IPS-NIHi7 (cell line): ENCODE results near the gene MBP.

Experiments used
- DNase-seq: peaks from one replicate; pipeline ENCODE4 v3.0.0; 2012; ENCODE audit warnings: mixed read lengths; ENCODE audit errors: extremely low spot score

The MBP gene

GRCh38 chr18:77047803-77048419 lies 84.7 kb downstream of the MBP start:
- no peak for DNase-seq

- no peak for DNase-seq
Measured at GRCh38 chr18:77046994-77047393, 85.6 kb downstream of the MBP start.

- no peak for DNase-seq
Measured at GRCh38 chr18:77046409-77046808, 86.2 kb downstream of the MBP start.

- no peak for DNase-seq
Measured at GRCh38 chr18:77045677-77046076, 86.9 kb downstream of the MBP start.

- DNase-seq, result no peak
Measured at GRCh38 chr18:77044866-77045664, 87.5 kb downstream of the MBP start.

GRCh38 chr18:77043541-77044280 lies 88.9 kb downstream of the MBP start:
- DNase-seq, result no peak

- DNase-seq, result no peak
Measured at GRCh38 chr18:77042583-77042982, 90.0 kb downstream of the MBP start.

GRCh38 chr18:77039196-77040130 lies 93.1 kb downstream of the MBP start:
- no peak for DNase-seq

- no peak for DNase-seq
Measured at GRCh38 chr18:77038182-77038858, 94.3 kb downstream of the MBP start.

GRCh38 chr18:77037567-77037966 lies 95.0 kb downstream of the MBP start:
- no peak for DNase-seq

GRCh38 chr18:77035380-77036187 lies 97.0 kb downstream of the MBP start:
- DNase-seq, result no peak

- no peak for DNase-seq
Measured at GRCh38 chr18:77033575-77033974, 99.0 kb downstream of the MBP start.

GRCh38 chr18:77032181-77032701 lies 100.3 kb downstream of the MBP start:
- DNase-seq, result no peak

GRCh38 chr18:77031662-77032061 lies 100.9 kb downstream of the MBP start:
- DNase-seq, result no peak

GRCh38 chr18:77030201-77030600 lies 102.4 kb downstream of the MBP start:
- no peak for DNase-seq

- DNase-seq, result no peak
Measured at GRCh38 chr18:77025831-77026363, 106.7 kb downstream of the MBP start.

- DNase-seq, result no peak
Measured at GRCh38 chr18:77025123-77025522, 107.5 kb downstream of the MBP start.

- DNase-seq, result no peak
Measured at GRCh38 chr18:77024476-77024875, 108.1 kb downstream of the MBP start.

GRCh38 chr18:77023102-77023782 lies 109.3 kb downstream of the MBP start:
- no peak for DNase-seq
